HCT116 (cell line): ENCODE results near the gene SP9. TPM values are rescaled to one million over a fixed set of nuclear protein-coding genes. Genes with fewer than 3 reads are reported as not detected.

ENCODE experiments used
- ATAC-seq: fragments of 200-7000 bp; cut with Tn5 transposase; 2 replicates; pipeline ENCODE4 v1.9.1; 2020; ENCODE audit warnings: mild to moderate bottlenecking, moderate library complexity
- BruUV-seq: library from RNA; stranded (reverse); fragments of 400-500 nt; replicated peaks from 2 replicates; lab custom pipeline; 2021; lab: Mats Ljungman, UMichigan
- CTCF ChIA-PET: fragments of 300-600 bp; sonication (Branson Sonifier 250); formaldehyde crosslinking; loops from one replicate; lab custom pipeline; 2021; ENCODE audit warnings: antibody characterized with exemption; lab: Charles Lee
- POLR2A ChIA-PET: fragments of 300-600, 350-600 bp; sonication (Branson Sonifier 250); formaldehyde crosslinking; loops from one replicate; lab custom pipeline; 2021; ENCODE audit warnings: antibody characterized with exemption; lab: Charles Lee
- RAD21 ChIA-PET, 2 experiments: fragments of 300-600 bp; sonication (Branson Sonifier 250); formaldehyde crosslinking; loops; one replicate each; lab custom pipeline; 2023; ENCODE audit warnings: low total read pairs in 2 of 2; ENCODE audit not compliant: uncharacterized antibody in 2 of 2, unreplicated experiment in 2 of 2, low non-redundant PET in 1 of 2; lab: Charles Lee
- DNase-seq: peaks from one replicate; pipeline ENCODE4 v3.0.0-alpha.2; 2010; ENCODE audit warnings: low read depth, low spot score
- H2AFZ ChIP-seq: fragments of 200-600 bp; shearing (Covaris generic), sonication (generic); 2 replicates; pipeline ENCODE4 v1.6.1; 2017; ENCODE audit warnings: low read depth, mixed run types, mixed read lengths, antibody characterized with exemption, low read length; ENCODE audit not compliant: poor library complexity, severe bottlenecking
- H3K27ac ChIP-seq: 2 replicates; pipeline ENCODE4 v1.5.1; 2012; ENCODE audit warnings: low read depth, low read length
- H3K27me3 ChIP-seq: fragments of 200-600 bp; sonication (generic); 2 replicates; pipeline ENCODE4 v1.6.1; 2016; ENCODE audit warnings: mixed run types, low read length, mixed read lengths; ENCODE audit not compliant: insufficient read depth
- H3K36me3 ChIP-seq, 2 experiments: fragments of 200-500 bp in 1 of 2; fragments of 200-600 bp in 1 of 2; sonication (Bioruptor generic) in 1 of 2; sonication (generic) in 1 of 2; 2 replicates each; pipeline versions ENCODE4 v1.5.1 to v1.6.1; 2014 to 2016; ENCODE audit warnings: low read length in 2 of 2, inconsistent platforms in 1 of 2, mixed read lengths in 1 of 2, mixed run types in 1 of 2; ENCODE audit not compliant: insufficient read depth in 2 of 2, control insufficient read depth in 1 of 2
- H3K4me1 ChIP-seq, 2 experiments: fragments of 200-600 bp in 1 of 2; sonication (generic) in 1 of 2; 2 replicates each; pipeline versions ENCODE4 v1.5.1 to v1.6.1; 2012 to 2017; ENCODE audit warnings: low read length in 2 of 2, inconsistent platforms in 1 of 2, mild to moderate bottlenecking in 1 of 2, mixed read lengths in 1 of 2, mixed run types in 1 of 2, moderate library complexity in 1 of 2; ENCODE audit not compliant: insufficient read depth in 2 of 2, control insufficient read depth in 1 of 2
- H3K4me2 ChIP-seq: fragments of 200-600 bp; sonication (generic); 2 replicates; pipeline ENCODE4 v1.6.1; 2017; ENCODE audit warnings: mixed run types, low read length, mixed read lengths
- H3K4me3 ChIP-seq, 2 experiments: fragments of 200-600 bp in 1 of 2; sonication (generic) in 1 of 2; replicated peaks in 1 of 2; 2 replicates each; pipeline ENCODE4 v1.5.1; 2011 to 2016; ENCODE audit warnings: low read length in 2 of 2, control low read depth in 1 of 2, low read depth in 1 of 2, mild to moderate bottlenecking in 1 of 2, mixed read lengths in 1 of 2, mixed run types in 1 of 2
- H3K79me2 ChIP-seq: fragments of 200-600 bp; sonication (generic); 2 replicates; pipeline ENCODE4 v1.6.1; 2017; ENCODE audit warnings: mild to moderate bottlenecking, mixed run types, low read length, moderate library complexity, mixed read lengths; ENCODE audit not compliant: insufficient read depth
- H3K9ac ChIP-seq: fragments of 200-600 bp; sonication (generic); 2 replicates; pipeline ENCODE4 v1.6.1; 2016; ENCODE audit warnings: low read length, mixed read lengths
- H3K9me2 ChIP-seq: fragments of 200-600 bp; sonication (generic), shearing (Covaris generic); 2 replicates; pipeline ENCODE4 v1.6.1; 2017; ENCODE audit warnings: mixed run types, mild to moderate bottlenecking, moderate library complexity; ENCODE audit not compliant: insufficient read depth
- H3K9me3 ChIP-seq, 2 experiments: fragments of 200-500 bp in 1 of 2; fragments of 200-600 bp in 1 of 2; sonication (Bioruptor generic) in 1 of 2; sonication (generic) in 1 of 2; 2 replicates each; pipeline ENCODE4 v1.6.1; 2014 to 2017; ENCODE audit warnings: low read length in 2 of 2, mixed read lengths in 2 of 2, inconsistent platforms in 1 of 2, low read depth in 1 of 2, mild to moderate bottlenecking in 1 of 2, mixed run types in 1 of 2, moderate library complexity in 1 of 2; ENCODE audit not compliant: control insufficient read depth in 1 of 2, insufficient read depth in 1 of 2
- H4K20me1 ChIP-seq: fragments of 200-600 bp; sonication (generic), shearing (Covaris generic); 2 replicates; pipeline ENCODE4 v1.6.1; 2017; ENCODE audit warnings: mixed run types, mild to moderate bottlenecking, moderate library complexity; ENCODE audit not compliant: insufficient read depth
- CEBPB ChIP-seq: IDR thresholded peaks from 2 replicates; pipeline ENCODE4 v1.6.1; 2012; ENCODE audit warnings: low read depth
- EGR1 ChIP-seq: IDR thresholded peaks from 2 replicates; pipeline ENCODE4 v1.6.1; 2012; ENCODE audit warnings: low read depth
- ELF1 ChIP-seq: IDR thresholded peaks from 2 replicates; pipeline ENCODE4 v1.6.1; 2012; ENCODE audit warnings: low read depth, borderline replicate concordance
- EZH2 ChIP-seq: fragments of 200-600 bp; sonication (generic); IDR thresholded peaks from 2 replicates; pipeline ENCODE4 v1.6.1; 2017; ENCODE audit warnings: antibody characterized with exemption, mixed run types
- EZH2phosphoT487 ChIP-seq: fragments of 200-600 bp; IDR thresholded peaks from 2 replicates; pipeline ENCODE4 v1.6.1; 2018; ENCODE audit warnings: antibody characterized with exemption, borderline replicate concordance
- FOSL1 ChIP-seq: IDR thresholded peaks from 2 replicates; pipeline ENCODE4 v1.6.1; 2012; ENCODE audit warnings: low read depth
- JUND ChIP-seq: IDR thresholded peaks from 2 replicates; pipeline ENCODE4 v1.6.1; 2012
- POLR2AphosphoS5 ChIP-seq: IDR thresholded peaks from 2 replicates; pipeline ENCODE4 v1.6.1; 2011; ENCODE audit warnings: mild to moderate bottlenecking, low read depth, low read length, moderate library complexity
- RAD21 ChIP-seq: IDR thresholded peaks from 2 replicates; pipeline ENCODE4 v1.6.1; 2012; ENCODE audit warnings: low read depth, mild to moderate bottlenecking
- SIN3A ChIP-seq: IDR thresholded peaks from 2 replicates; pipeline ENCODE4 v1.6.1; 2012; ENCODE audit warnings: low read depth
- SP1 ChIP-seq: IDR thresholded peaks from 2 replicates; pipeline ENCODE4 v1.6.1; 2012; ENCODE audit warnings: low read depth
- SRF ChIP-seq: IDR thresholded peaks from 2 replicates; pipeline ENCODE4 v1.6.1; 2012; ENCODE audit warnings: low read depth
- TCF7L2 ChIP-seq: IDR thresholded peaks from 2 replicates; pipeline ENCODE4 v1.7.0; 2011; ENCODE audit warnings: borderline replicate concordance, inconsistent platforms; ENCODE audit not compliant: insufficient read depth, insufficient read length; ENCODE audit errors: extremely low read depth
- YY1 ChIP-seq: IDR thresholded peaks from 2 replicates; pipeline ENCODE4 v1.6.1; 2011; ENCODE audit warnings: low read length, low read depth, moderate library complexity, mild to moderate bottlenecking; ENCODE audit not compliant: insufficient replicate concordance; ENCODE audit errors: extremely low read depth
- ZFX ChIP-seq: fragments of 450-650 bp; IDR thresholded peaks from 2 replicates; pipeline ENCODE4 v1.6.1; 2017
- intact Hi-C: fragments of 100-400 bp; cut with micrococcal nuclease; formaldehyde crosslinking; loops from 2 replicates; pipeline ENCODE4 v1.10.0; 2022
- total RNA-seq: library from RNA; stranded (reverse); gene quantifications from one replicate; pipeline ENCODE4 v1.2.1, GENCODE V29; 2021; ENCODE audit not compliant: unreplicated experiment
- TF ChIP-seq, protein P1 (sequence below): IDR thresholded peaks from 2 replicates; pipeline ENCODE4 v1.6.1; 2011; ENCODE audit warnings: mild to moderate bottlenecking, low read length, moderate library complexity; ENCODE audit not compliant: insufficient replicate concordance; ENCODE audit errors: extremely low read depth
- TF ChIP-seq, protein P2 (sequence below): IDR thresholded peaks from 2 replicates; pipeline ENCODE4 v1.6.1; 2012
- TF ChIP-seq, protein P3 (sequence below): IDR thresholded peaks from 2 replicates; pipeline ENCODE4 v1.6.1; 2012; ENCODE audit warnings: low read depth
- TF ChIP-seq, protein P4 (sequence below), 3 experiments: fragments of 200-600 bp in 1 of 3; sonication (generic) in 1 of 3; IDR thresholded peaks in 2 of 3; conservative IDR thresholded peaks in 1 of 3; 2 replicates each; pipeline ENCODE4 v1.5.1; 2012 to 2017; ENCODE audit warnings: low read depth in 2 of 3, low read length in 2 of 3, antibody characterized with exemption in 1 of 3, borderline replicate concordance in 1 of 3, control low read depth in 1 of 3, mild to moderate bottlenecking in 1 of 3, mixed read lengths in 1 of 3, mixed run types in 1 of 3, moderate library complexity in 1 of 3; ENCODE audit not compliant: insufficient read depth in 1 of 3
- TF ChIP-seq, protein P5 (sequence below): IDR thresholded peaks from 2 replicates; pipeline ENCODE4 v1.6.1; 2012

Gene SP9
- total RNA-seq, 1 experiment from 2014 or later, result 0.69 TPM

DNA sequence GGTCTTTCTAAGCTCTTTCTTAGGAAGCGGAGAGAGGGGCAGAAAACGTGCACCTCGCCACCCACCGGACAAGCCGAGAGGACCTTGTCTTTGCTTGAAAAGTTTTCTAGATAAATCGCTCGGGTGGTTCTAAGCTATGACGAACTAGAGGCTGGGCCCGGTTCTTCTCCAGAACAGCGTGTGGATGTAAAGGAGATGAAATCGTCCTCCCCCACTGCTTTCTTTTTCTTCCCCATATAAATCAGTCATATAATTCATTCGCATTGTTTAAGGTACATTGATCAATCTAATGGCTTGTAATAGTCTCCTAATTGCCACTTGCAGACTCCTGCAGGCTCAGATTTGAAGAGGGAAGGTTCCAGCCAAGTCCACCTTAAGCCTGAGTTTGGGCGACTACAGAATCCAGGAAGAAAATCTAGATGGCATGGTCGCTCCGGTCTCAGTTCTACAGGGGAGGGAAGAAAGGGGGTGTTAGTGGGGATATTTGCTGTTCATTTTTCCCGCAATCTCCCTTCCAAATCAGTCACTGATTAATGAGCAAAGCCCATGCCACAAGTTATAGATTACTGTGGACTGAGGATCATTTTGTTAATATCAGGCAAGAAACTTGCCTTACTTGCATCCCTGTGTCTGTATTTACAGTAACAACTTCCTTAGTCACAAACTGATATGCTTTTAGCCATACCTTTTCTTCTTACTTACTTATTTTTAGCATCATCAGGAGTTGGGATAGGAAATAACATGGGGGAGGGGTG lies 5.6 kb upstream of the SP9 start:
- no TSS peak for BruUV-seq
- no peaks in the 10 kb centered on the region for H3K9me2 ChIP-seq
- no peak overlapping the region for H2AFZ ChIP-seq
- TF ChIP-seq, protein P1, sequence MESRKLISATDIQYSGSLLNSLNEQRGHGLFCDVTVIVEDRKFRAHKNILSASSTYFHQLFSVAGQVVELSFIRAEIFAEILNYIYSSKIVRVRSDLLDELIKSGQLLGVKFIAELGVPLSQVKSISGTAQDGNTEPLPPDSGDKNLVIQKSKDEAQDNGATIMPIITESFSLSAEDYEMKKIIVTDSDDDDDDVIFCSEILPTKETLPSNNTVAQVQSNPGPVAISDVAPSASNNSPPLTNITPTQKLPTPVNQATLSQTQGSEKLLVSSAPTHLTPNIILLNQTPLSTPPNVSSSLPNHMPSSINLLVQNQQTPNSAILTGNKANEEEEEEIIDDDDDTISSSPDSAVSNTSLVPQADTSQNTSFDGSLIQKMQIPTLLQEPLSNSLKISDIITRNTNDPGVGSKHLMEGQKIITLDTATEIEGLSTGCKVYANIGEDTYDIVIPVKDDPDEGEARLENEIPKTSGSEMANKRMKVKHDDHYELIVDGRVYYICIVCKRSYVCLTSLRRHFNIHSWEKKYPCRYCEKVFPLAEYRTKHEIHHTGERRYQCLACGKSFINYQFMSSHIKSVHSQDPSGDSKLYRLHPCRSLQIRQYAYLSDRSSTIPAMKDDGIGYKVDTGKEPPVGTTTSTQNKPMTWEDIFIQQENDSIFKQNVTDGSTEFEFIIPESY, result no peak
- no peak for TF ChIP-seq POLR2AphosphoS5
- no peak for TF ChIP-seq EZH2
- TF ChIP-seq, protein P2, sequence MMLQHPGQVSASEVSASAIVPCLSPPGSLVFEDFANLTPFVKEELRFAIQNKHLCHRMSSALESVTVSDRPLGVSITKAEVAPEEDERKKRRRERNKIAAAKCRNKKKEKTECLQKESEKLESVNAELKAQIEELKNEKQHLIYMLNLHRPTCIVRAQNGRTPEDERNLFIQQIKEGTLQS, result no peak
- no peak for TF ChIP-seq FOSL1
- TF ChIP-seq, protein P3, sequence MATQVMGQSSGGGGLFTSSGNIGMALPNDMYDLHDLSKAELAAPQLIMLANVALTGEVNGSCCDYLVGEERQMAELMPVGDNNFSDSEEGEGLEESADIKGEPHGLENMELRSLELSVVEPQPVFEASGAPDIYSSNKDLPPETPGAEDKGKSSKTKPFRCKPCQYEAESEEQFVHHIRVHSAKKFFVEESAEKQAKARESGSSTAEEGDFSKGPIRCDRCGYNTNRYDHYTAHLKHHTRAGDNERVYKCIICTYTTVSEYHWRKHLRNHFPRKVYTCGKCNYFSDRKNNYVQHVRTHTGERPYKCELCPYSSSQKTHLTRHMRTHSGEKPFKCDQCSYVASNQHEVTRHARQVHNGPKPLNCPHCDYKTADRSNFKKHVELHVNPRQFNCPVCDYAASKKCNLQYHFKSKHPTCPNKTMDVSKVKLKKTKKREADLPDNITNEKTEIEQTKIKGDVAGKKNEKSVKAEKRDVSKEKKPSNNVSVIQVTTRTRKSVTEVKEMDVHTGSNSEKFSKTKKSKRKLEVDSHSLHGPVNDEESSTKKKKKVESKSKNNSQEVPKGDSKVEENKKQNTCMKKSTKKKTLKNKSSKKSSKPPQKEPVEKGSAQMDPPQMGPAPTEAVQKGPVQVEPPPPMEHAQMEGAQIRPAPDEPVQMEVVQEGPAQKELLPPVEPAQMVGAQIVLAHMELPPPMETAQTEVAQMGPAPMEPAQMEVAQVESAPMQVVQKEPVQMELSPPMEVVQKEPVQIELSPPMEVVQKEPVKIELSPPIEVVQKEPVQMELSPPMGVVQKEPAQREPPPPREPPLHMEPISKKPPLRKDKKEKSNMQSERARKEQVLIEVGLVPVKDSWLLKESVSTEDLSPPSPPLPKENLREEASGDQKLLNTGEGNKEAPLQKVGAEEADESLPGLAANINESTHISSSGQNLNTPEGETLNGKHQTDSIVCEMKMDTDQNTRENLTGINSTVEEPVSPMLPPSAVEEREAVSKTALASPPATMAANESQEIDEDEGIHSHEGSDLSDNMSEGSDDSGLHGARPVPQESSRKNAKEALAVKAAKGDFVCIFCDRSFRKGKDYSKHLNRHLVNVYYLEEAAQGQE, result no peak
- TF ChIP-seq YY1, result no peak
- no peak for TF ChIP-seq RAD21
- TF ChIP-seq EZH2phosphoT487, result no peak
- no peak for TF ChIP-seq TCF7L2
- no peak for TF ChIP-seq SIN3A
- TF ChIP-seq, protein P4, sequence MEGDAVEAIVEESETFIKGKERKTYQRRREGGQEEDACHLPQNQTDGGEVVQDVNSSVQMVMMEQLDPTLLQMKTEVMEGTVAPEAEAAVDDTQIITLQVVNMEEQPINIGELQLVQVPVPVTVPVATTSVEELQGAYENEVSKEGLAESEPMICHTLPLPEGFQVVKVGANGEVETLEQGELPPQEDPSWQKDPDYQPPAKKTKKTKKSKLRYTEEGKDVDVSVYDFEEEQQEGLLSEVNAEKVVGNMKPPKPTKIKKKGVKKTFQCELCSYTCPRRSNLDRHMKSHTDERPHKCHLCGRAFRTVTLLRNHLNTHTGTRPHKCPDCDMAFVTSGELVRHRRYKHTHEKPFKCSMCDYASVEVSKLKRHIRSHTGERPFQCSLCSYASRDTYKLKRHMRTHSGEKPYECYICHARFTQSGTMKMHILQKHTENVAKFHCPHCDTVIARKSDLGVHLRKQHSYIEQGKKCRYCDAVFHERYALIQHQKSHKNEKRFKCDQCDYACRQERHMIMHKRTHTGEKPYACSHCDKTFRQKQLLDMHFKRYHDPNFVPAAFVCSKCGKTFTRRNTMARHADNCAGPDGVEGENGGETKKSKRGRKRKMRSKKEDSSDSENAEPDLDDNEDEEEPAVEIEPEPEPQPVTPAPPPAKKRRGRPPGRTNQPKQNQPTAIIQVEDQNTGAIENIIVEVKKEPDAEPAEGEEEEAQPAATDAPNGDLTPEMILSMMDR (IDR thresholded peaks at IDR 0.05 in 2 of 3, conservative IDR thresholded peaks at IDR 0.05 in 1 of 3; ENCODE audit: borderline replicate concordance in 1 of 3, insufficient read depth in 1 of 3, low read depth in 2 of 3, low read length in 2 of 3), result no peak
- no peak for TF ChIP-seq JUND
- TF ChIP-seq ZFX, result no peak
- no peak for TF ChIP-seq SP1
- TF ChIP-seq, protein P5, sequence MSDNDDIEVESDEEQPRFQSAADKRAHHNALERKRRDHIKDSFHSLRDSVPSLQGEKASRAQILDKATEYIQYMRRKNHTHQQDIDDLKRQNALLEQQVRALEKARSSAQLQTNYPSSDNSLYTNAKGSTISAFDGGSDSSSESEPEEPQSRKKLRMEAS, result no peak
- TF ChIP-seq CEBPB, result no peak
- no peak for TF ChIP-seq SRF
- no peak for TF ChIP-seq EGR1
- TF ChIP-seq ELF1, result no peak
- intact Hi-C loops, result no loop called here
- RAD21 ChIA-PET, result no interaction called here
- DNase-seq, result no peak
- no peak overlapping the region for H3K27ac ChIP-seq
- CTCF ChIA-PET, result no interaction called here
- no peaks in the 10 kb centered on the region for H3K36me3 ChIP-seq
- H3K9ac ChIP-seq, result no peak overlapping the region
- no peaks in the 10 kb centered on the region for H3K79me2 ChIP-seq
- no peak overlapping the region for H3K4me3 ChIP-seq
- peaks cover 2 to 7% of the 10 kb centered on the region in 2 experiments; a peak in 1 of 4 replicates for H3K4me1 ChIP-seq
- no peak overlapping the region for H3K4me2 ChIP-seq
- no peaks in the 10 kb centered on the region for H3K27me3 ChIP-seq
- POLR2A ChIA-PET, result no interaction called here
- ATAC-seq, result no peak
- H4K20me1 ChIP-seq, result no peaks in the 10 kb centered on the region
- no peaks in the 10 kb centered on the region for H3K9me3 ChIP-seq
